GM18519 (cell line): ENCODE measurements around the gene EXOG.
A peak's percentile ranks its signal among the peaks of the same experiment; 100 is the strongest.

Experiments
- ATAC-seq: cut with Tn5 transposase; IDR thresholded peaks from one replicate; pipeline ENCODE4 v1.9.1; 2021; ENCODE audit warnings: mild to moderate bottlenecking, moderate library complexity; ENCODE audit not compliant: unreplicated experiment, low FRiP score

EXOG gene

GRCh38 chr3:38472342-38472741 is 23.8 kb upstream of the EXOG start:
- ATAC-seq = no peak

- no peak for ATAC-seq
Measured at GRCh38 chr3:38473229-38473628, 22.9 kb upstream of the EXOG start.

GRCh38 chr3:38474928-38475605 is 21.1 kb upstream of the EXOG start:
- ATAC-seq = no peak

GRCh38 chr3:38475716-38476115 is 20.4 kb upstream of the EXOG start:
- no peak for ATAC-seq

- ATAC-seq = no peak
Measured at GRCh38 chr3:38476157-38476756, 19.9 kb upstream of the EXOG start.

GRCh38 chr3:38477057-38477820 is 18.9 kb upstream of the EXOG start:
- no peak for ATAC-seq

- ATAC-seq = no peak
Measured at GRCh38 chr3:38477839-38478450, 18.2 kb upstream of the EXOG start.

GRCh38 chr3:38478901-38479300 is 17.2 kb upstream of the EXOG start:
- no peak for ATAC-seq

GRCh38 chr3:38479431-38480092 is 16.6 kb upstream of the EXOG start:
- no peak for ATAC-seq

- ATAC-seq = no peak
Measured at GRCh38 chr3:38480093-38480445, 16.1 kb upstream of the EXOG start.

- ATAC-seq = no peak
Measured at GRCh38 chr3:38480930-38481329, 15.2 kb upstream of the EXOG start.

- no peak for ATAC-seq
Measured at GRCh38 chr3:38482951-38483350, 13.2 kb upstream of the EXOG start.

GRCh38 chr3:38487323-38487722 is 8.8 kb upstream of the EXOG start:
- peak; percentile 67 for ATAC-seq

GRCh38 chr3:38488949-38489348 is 7.2 kb upstream of the EXOG start:
- no peak for ATAC-seq

GRCh38 chr3:38489766-38490165 is 6.4 kb upstream of the EXOG start:
- ATAC-seq = no peak

- ATAC-seq = no peak
Measured at GRCh38 chr3:38490281-38491030, 5.7 kb upstream of the EXOG start.

- no peak for ATAC-seq
Measured at GRCh38 chr3:38491215-38491614, 4.9 kb upstream of the EXOG start.

- no peak for ATAC-seq
Measured at GRCh38 chr3:38493031-38493430, 3.1 kb upstream of the EXOG start.

- ATAC-seq = no peak
Measured at GRCh38 chr3:38497031-38497430, 891 bp downstream of the EXOG start.
